Putamen (tissue), 1 donor: ENCODE data around the gene MRPL34.
A peak's percentile ranks its signal among the peaks of the same experiment; 100 is the strongest.
"Not testable (repeated sequence)": the region's sequence is repeated elsewhere in the genome, so short reads cannot be mapped to it uniquely, and the experiment has no call there.

ENCODE experiments used
- DNase-seq: peaks from one replicate; pipeline ENCODE4 v3.0.0-alpha.2; 2016; ENCODE audit warnings: low spot score

MRPL34 gene

DNA sequence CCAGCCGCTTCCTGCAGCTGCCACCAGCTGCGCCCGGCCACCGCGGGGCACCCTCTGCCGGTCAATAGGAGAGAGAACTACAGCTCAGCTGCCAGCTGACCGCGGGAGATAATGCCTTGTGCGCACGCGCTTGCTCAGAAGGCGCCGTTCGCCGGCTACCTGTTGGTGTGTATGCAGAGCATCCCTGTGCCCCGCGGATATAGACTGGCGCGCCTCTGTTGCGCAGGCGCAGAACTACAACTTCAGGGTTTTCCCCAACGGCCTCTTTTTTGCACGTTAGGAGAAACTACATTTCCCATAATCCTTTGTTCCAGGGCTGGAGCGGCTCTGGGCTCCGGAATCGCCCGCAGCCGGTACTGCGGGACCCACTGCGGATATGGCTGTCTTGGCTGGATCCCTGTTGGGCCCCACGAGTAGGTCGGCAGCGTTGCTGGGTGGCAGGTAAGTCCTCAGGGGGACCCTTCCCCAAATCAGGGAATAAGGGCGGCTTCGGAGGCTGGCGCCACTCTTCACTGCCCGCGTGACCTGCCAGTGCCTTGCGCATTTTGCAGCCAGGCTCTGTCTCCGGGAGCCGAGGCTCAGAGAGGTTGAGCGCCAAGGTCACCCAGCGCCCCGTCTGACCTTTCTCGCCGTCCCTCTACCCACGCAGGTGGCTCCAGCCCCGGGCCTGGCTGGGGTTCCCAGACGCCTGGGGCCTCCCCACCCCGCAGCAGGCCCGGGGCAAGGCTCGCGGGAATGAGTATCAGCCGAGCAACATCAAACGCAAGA, at the start of gene MRPL34:
Gene MRPL34, plus strand, starts transcription at position 356 of the 768 bp plus-strand sequence. Its CDS starts 21 bp downstream, at position 377.
- DNase-seq, result peak; percentile 97

GRCh38 chr19:17256130-17256529, 49.5 kb upstream of the MRPL34 start:
- no peak for DNase-seq

- no peak for DNase-seq
These were observed 46.4 kb upstream of the MRPL34 start for GRCh38 chr19:17259118-17259780.

GRCh38 chr19:17259934-17260333, 45.7 kb upstream of the MRPL34 start:
- no peak for DNase-seq

DNA sequence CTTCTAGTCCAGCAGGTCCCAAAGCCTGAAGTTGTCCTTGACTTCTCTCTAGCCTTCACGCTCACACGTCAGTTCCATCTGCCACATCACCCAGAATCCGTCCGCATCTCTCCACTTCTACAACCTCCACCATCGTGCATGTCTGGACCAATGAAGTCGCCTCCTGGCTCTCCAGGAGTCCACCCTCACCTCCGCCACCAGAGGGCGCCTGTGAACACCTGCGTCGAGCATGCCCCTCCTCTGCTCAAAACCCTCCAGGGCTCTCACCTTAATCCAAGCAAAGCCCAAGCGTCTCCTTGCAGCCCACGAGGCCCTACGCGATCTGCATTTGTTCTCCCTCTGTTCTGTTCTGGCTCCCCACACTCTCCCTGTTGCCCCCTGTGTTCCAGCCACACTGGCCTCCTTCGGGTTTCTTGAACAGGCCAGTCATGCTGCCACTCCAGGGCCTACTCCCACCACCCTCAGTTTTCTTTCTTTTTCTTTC, 44.8 kb upstream of the MRPL34 start:
- no peak for DNase-seq

DNA sequence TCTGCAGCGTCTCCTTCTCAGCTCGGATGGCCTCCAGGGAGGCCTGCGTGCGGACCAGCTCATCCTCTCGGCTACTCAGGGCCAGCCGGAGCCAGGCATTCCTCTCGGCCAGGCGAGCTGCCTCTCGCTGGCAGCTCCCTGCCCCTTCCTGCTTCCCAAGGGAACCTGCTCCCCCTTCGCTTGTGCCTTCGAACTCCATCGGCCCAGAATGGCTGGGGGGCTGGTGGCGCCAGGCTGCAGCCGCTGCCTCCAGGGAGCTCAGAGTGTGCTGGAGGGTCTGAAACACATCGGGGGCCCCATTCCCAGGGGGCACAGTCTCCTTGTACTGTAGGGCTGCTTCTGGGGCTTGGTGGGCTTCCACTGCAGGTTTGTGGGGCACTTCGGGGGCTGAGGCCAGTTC, 43.1 kb upstream of the MRPL34 start:
- no peak for DNase-seq

- DNase-seq, result no peak
These were observed 41.7 kb upstream of the MRPL34 start for GRCh38 chr19:17263712-17264640.

- no peak for DNase-seq
These were observed 41.1 kb upstream of the MRPL34 start, which contains the start of gene USHBP1 for GRCh38 chr19:17264641-17264979. USHBP1 (minus strand) TSS chr19:17264745; CDS start chr19:17264299, 446 bp downstream.

- no peak for DNase-seq
These were observed 39.6 kb upstream of the MRPL34 start for GRCh38 chr19:17266026-17266425.

DNA sequence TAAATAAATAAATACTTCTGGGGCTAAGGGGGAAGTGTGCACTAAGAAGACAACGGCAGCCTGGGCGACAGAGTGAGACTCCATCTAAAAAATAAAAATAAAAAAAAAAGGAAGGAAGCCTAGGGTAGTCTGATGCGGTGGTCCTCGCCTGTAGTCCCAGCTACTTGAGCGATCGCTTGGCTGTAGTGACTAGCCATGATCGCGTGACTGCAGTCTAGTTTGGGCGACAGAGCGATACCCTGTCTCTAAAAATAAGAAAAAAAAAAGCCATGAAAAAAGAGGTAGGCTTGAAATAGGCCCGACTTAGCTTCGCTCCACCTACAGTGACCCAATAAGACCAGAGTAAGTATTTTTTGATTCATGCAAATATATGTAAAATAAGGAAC, 39.1 kb upstream of the MRPL34 start:
- DNase-seq, result no peak

- peak; percentile 99 for DNase-seq
These were observed 38.5 kb upstream of the MRPL34 start, which contains the start of gene BABAM1 for GRCh38 chr19:17266975-17267788. BABAM1 (plus strand) TSS chr19:17267443; CDS start chr19:17268807, 1,364 bp downstream.

GRCh38 chr19:17268754-17269153, 36.9 kb upstream of the MRPL34 start:
- DNase-seq, result no peak

GRCh38 chr19:17274892-17275291, 30.8 kb upstream of the MRPL34 start:
- DNase-seq, result not testable (repeated sequence)

DNA sequence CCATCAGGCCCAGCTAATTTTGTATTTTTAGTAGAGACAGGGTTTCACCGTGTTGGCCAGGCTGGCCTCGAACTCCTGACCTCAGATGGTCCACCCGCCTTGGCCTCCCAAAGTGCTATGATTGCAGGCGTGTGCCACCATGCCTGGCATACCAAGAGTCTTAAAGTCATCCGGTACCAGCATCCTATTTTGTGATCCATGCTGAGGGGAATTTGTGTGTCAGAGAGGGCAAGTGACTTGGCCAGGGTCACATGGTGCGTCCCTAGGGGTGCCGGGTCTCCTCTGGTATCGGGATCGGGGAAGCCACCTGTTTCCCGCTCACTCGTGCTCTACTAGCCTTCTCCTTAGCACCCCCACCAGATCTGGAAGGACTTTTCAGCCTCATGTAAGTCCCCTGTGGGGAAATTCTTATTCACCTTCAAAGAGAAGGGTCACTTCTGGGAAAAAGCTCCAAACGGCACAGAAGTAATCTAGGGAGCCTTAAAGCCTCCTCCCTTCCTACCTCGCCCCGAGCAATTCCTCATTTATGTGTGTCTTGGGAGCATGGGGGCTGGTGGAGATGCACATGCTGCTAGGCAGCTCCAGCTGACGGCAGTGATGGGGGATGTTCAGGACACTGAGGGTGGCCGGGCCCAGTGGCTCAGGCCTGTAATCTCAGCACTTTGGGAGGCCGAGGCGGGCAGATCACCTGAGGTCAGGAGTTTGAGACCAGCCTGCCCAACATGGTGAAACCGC, 30.1 kb upstream of the MRPL34 start:
- DNase-seq, result no peak

DNA sequence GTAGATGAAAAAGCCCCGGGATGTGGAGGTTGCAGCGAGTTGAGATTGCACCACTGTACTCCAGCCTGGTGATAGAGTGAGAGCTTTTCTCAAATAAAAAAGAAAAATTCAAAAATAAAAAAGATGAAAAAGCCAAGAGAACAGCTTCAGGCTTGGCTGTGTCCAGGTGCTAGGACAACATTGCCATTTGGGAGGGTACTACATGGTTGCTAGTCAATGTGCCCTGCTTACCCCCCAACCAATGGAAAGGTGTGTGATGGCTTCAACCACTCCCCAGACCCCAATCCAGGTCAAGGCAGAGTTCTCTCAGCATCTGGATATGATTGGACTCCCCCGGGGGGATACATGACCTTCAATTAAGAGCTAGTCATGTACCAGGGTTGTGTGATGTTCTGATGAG, 26.2 kb upstream of the MRPL34 start:
- no peak for DNase-seq

DNA sequence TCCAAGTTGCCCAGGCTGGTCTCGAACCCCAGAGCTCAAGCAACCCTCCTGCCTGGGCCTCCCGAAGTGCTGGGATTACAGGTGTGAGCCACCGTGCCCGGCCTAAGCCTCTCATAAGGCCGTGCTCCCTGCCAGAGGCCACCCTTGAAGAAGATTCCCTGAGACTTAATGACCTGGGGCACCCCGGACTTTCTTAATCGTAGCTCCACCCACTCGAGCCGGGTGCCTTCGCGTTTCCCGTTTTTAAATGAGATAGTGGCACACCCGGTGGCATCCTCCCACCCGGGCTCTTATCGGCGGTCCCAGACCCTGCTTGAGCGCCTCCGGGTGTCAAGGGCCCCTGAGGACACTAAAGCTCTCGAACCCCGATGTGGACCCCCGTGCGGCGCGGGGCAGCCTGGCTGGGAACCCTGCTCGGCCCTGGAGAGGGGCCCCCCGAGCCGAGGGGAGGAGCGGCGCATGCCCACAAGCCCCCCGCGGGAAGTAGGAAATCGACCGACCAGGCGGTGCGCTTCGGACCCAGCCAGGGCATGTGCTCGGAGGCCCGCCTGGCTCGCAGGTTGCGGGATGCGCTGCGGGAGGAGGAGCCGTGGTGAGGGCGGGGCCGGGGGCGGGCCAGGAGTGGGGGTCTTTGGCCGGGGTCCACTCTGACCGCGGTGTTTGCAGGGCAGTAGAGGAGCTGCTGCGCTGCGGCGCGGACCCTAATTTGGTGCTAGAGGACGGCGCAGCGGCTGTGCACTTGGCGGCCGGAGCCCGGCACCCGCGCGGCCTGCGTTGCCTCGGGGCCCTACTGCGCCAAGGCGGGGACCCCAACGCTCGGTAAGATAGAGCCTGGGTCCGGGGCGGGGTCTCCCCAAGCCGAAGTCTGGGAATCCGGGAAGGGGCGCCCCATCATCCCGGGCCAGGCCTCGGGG, 24.0 kb upstream of the MRPL34 start, which contains the start of gene ANKLE1:
Gene ANKLE1, plus strand, starts transcription at position 511 of the 914 bp plus-strand sequence. Its CDS starts 20 bp downstream, at position 531.
- no peak for DNase-seq

DNA sequence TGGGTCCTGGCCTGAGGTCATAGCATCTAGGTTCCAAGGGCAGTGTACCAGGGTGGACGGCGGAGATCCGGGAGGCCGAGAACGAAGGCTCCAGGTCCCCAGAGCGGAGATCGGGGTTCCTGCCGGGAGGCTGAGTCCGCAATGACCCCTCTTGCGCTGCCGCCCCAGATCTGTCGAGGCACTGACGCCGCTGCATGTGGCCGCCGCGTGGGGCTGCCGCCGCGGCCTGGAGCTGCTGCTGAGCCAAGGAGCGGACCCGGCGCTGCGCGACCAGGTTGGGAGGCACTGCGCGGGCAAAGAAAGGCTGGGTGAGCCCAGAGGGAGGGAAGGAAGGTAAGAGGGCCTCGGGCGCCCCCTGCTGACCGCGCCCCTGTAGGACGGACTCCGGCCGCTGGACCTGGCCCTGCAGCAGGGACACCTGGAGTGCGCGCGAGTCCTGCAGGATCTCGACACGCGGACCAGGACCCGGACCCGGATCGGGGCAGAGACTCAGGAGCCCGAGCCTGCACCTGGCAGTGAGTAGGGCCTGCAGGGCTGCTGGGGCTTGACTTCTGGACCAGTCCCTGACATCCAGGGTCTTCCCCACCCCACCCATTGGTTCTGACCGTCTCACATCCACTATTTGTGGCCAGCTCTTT, 23.1 kb upstream of the MRPL34 start:
- DNase-seq, result no peak

- no peak for DNase-seq
These were observed 22.1 kb upstream of the MRPL34 start for GRCh38 chr19:17283504-17283996.
